ENCODE measurements around the gene PSMB7. TPM values are rescaled to one million over a fixed set of nuclear protein-coding genes. Genes with fewer than 3 reads are reported as not detected.

PSMB7 gene
- total and polyA plus RNA-seq, 2 of the 4 experiments (the other 2 are of a cell fraction) = 340 to 430 TPM

GRCh38 chr9:124419832-124420489 lies 4.7 kb upstream of the PSMB7 start:
- no peak overlapping the region for H3K18ac ChIP-seq (ENCODE audit: low read depth, low read length)
- H3K79me1 ChIP-seq (ENCODE audit: low read depth in 1 of 2, low read length in 2 of 2) = peaks cover 2% of the 10 kb centered on the region in 2 experiments; a peak in 3 of 4 replicates
- peak overlapping the region; percentile 25; the same call in 1 of the 2 replicates for H2BK20ac ChIP-seq (ENCODE audit: low read depth, low read length)
- no peak overlapping the region; the same call in 1 of the 2 replicates for H3K4me2 ChIP-seq (ENCODE audit: low read depth, low read length)
- H3K4me3 ChIP-seq (ENCODE audit: insufficient read depth, low read depth, low read length) = no peak overlapping the region
- no TSS peak for BruUV-seq (replicated peaks)
- TF ChIP-seq RAD21 (IDR thresholded peaks at IDR 0.05; ENCODE audit: low read length) = no peak
- no peak for TF ChIP-seq RCOR1 (IDR thresholded peaks at IDR 0.05; ENCODE audit: insufficient replicate concordance, low read length)
- no peak for TF ChIP-seq CEBPB (IDR thresholded peaks at IDR 0.05; ENCODE audit: low read depth, low read length)
- TF ChIP-seq, protein P1, sequence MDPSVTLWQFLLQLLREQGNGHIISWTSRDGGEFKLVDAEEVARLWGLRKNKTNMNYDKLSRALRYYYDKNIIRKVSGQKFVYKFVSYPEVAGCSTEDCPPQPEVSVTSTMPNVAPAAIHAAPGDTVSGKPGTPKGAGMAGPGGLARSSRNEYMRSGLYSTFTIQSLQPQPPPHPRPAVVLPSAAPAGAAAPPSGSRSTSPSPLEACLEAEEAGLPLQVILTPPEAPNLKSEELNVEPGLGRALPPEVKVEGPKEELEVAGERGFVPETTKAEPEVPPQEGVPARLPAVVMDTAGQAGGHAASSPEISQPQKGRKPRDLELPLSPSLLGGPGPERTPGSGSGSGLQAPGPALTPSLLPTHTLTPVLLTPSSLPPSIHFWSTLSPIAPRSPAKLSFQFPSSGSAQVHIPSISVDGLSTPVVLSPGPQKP (IDR thresholded peaks at IDR 0.05; ENCODE audit: borderline replicate concordance, low read depth, low read length) = no peak
- no peaks in the 10 kb centered on the region for H3K36me3 ChIP-seq (ENCODE audit: control insufficient read depth, insufficient read depth, low read length)
- no peak overlapping the region; the same call in 1 of the 2 replicates for H3K14ac ChIP-seq (replicated peaks; ENCODE audit: low read depth, low read length)
- no peak overlapping the region for H3K23ac ChIP-seq (ENCODE audit: low read depth, low read length)
- in situ Hi-C loops (cut with MboI; ENCODE audit: low sequenced_read_pairs) (loop anchor here (5.0 to 25.0 kb wide), 3 partner anchors 112 to 335 kb away; no protein-coding TSS in a partner anchor), dilution Hi-C loops (cut with HindIII; ENCODE audit: low sequenced_read_pairs, unreplicated experiment) (no loop called here), intact Hi-C loops (cut with micrococcal nuclease) (loop anchor here (1.0 to 10.0 kb wide), 4 partner anchors 116 to 332 kb away; no protein-coding TSS in a partner anchor)
- POLR2A ChIA-PET (ENCODE audit: unreplicated experiment) = no interaction called here
- H3K4ac ChIP-seq (ENCODE audit: low read depth, low read length) = no peak overlapping the region; the same call in 1 of the 2 replicates
- H3K4me1 ChIP-seq (ENCODE audit: control insufficient read depth, insufficient read depth, low read length) = no peaks in the 10 kb centered on the region
- no peak overlapping the region for H3K9ac ChIP-seq (ENCODE audit: low read depth, low read length)
- no peak for DNase-seq
- H2BK120ac ChIP-seq (ENCODE audit: low read depth, low read length) = no peak overlapping the region
- no peak overlapping the region for H2BK15ac ChIP-seq (ENCODE audit: low read depth, low read length)
- H3K27ac ChIP-seq (ENCODE audit: insufficient read depth, low read length) = no peak overlapping the region
- ATAC-seq (ENCODE audit: low read depth) = no peak; the same call in 1 of the 2 replicates
- 97% methylated on average over 5 of the region's 6 CpGs; no CpG with 5 or more reads in 1 of the 2 experiments for WGBS, 2 experiments (ENCODE audit: extremely low coverage in 2 of 2, insufficient read length in 1 of 2)
- H2BK5ac ChIP-seq (ENCODE audit: low read depth, low read length, poor library complexity, severe bottlenecking) = no peak overlapping the region
- H3K9me3 ChIP-seq (ENCODE audit: control insufficient read depth, insufficient read depth, low read length) = peaks cover 3% of the 10 kb centered on the region
- peak overlapping the region; percentile 88 for H2AFZ ChIP-seq (replicated peaks; ENCODE audit: low read length, poor library complexity)
- H4K20me1 ChIP-seq (ENCODE audit: insufficient read depth, low read length) = no peaks in the 10 kb centered on the region
- no peak overlapping the region for H3K56ac ChIP-seq (ENCODE audit: extremely low read depth, insufficient read depth, low read length)
- 0 out of 2 replicates have a peak overlapping the region, but pooled peaks have one; percentile 24 for H2AK5ac ChIP-seq (ENCODE audit: low read depth, low read length)
- peak overlapping the region; percentile 20; the same call in 1 of the 2 replicates for H4K91ac ChIP-seq (ENCODE audit: insufficient read depth, low read depth, low read length)
- H2AK9ac ChIP-seq (replicated peaks; ENCODE audit: low read depth, low read length, poor library complexity) = peak overlapping the region; percentile 59
- H3K27me3 ChIP-seq (ENCODE audit: control insufficient read depth, insufficient read depth, low read length) = peaks cover 10% of the 10 kb centered on the region
- H4K8ac ChIP-seq (ENCODE audit: low read depth in 2 of 2, low read length in 2 of 2) = peak overlapping the region in 1 of 2 experiments; percentile 24; a peak in 2 of 4 replicates
- CTCF ChIA-PET = interaction anchor here (0.6 to 5.3 kb wide), 2 partner anchors 16 to 117 kb away, joined by 3 to 25 read pairs; no protein-coding TSS in a partner anchor
- no peaks in the 10 kb centered on the region for H3K9me1 ChIP-seq (ENCODE audit: insufficient read depth, low read length)
- no peak overlapping the region for H4K5ac ChIP-seq (ENCODE audit: low read depth, low read length)
